HUDEP-2 (cell line): ENCODE results near the gene BNIP5.
"Not testable (repeated sequence)": the region's sequence is repeated elsewhere in the genome, so short reads cannot be mapped to it uniquely, and the experiment has no call there.

Experiments
- DNase-seq, 76 experiments: peaks; one replicate each; lab custom pipeline; 2025; ENCODE audit not compliant: unreplicated experiment in 76 of 76; lab: John Stamatoyannopoulos, UW

Gene BNIP5

GRCh38 chr6:36345681-36346466 is 9.2 kb upstream of the BNIP5 start:
- DNase-seq, result peak in 3 of 76 experiments; percentile 7 to 28 (median 18)

GRCh38 chr6:36343109-36343680 is 6.5 kb upstream of the BNIP5 start:
- no peak for DNase-seq

GRCh38 chr6:36340618-36341454 is 4.1 kb upstream of the BNIP5 start:
- DNase-seq, result peak in 60 of 76 experiments; percentile 20 to 79 (median 58)

GRCh38 chr6:36340306-36340617 is 3.6 kb upstream of the BNIP5 start:
- DNase-seq, result no peak

GRCh38 chr6:36339146-36339545 is 2.5 kb upstream of the BNIP5 start:
- no peak for DNase-seq

GRCh38 chr6:36338223-36338622 is 1.5 kb upstream of the BNIP5 start:
- not testable (repeated sequence) for DNase-seq

GRCh38 chr6:36337814-36338213 is 1.1 kb upstream of the BNIP5 start:
- no peak for DNase-seq

GRCh38 chr6:36336208-36336710 is 429 bp downstream of the BNIP5 start:
- DNase-seq, result no peak

- DNase-seq, result no peak
These were observed 1.1 kb downstream of the BNIP5 start for GRCh38 chr6:36335465-36336207.

- DNase-seq, result no peak
These were observed 1.7 kb downstream of the BNIP5 start for GRCh38 chr6:36334832-36335459.

GRCh38 chr6:36333931-36334725 is 2.6 kb downstream of the BNIP5 start:
- no peak for DNase-seq

- DNase-seq, result no peak
These were observed 3.4 kb downstream of the BNIP5 start for GRCh38 chr6:36333171-36333895.

- DNase-seq, result no peak
These were observed 5.3 kb downstream of the BNIP5 start for GRCh38 chr6:36331381-36331780.

- DNase-seq, result no peak
These were observed 6.3 kb downstream of the BNIP5 start for GRCh38 chr6:36330366-36330765.

- no peak for DNase-seq
These were observed 6.8 kb downstream of the BNIP5 start for GRCh38 chr6:36329798-36330291.

- no peak for DNase-seq
These were observed 8.1 kb downstream of the BNIP5 start for GRCh38 chr6:36328600-36328999.

- no peak for DNase-seq
These were observed 8.8 kb downstream of the BNIP5 start for GRCh38 chr6:36327919-36328236.

GRCh38 chr6:36327226-36327918 is 9.3 kb downstream of the BNIP5 start:
- no peak for DNase-seq
